ENCODE results near the gene ZNF346. TPM values are rescaled to one million over a fixed set of nuclear protein-coding genes. Genes with fewer than 3 reads are reported as not detected.
A peak's percentile ranks its signal among the peaks of the same experiment; 100 is the strongest.

The ZNF346 gene
- total RNA-seq, 2 donors from 2014 or later = 14.9 to 18.4 TPM

- ATAC-seq (no peak), DNase-seq (no peak)
- no peak overlapping the region for H3K4me3 Mint-ChIP-seq
- peak overlapping the region; percentile 89 for H3K27ac Mint-ChIP-seq
- H3K36me3 Mint-ChIP-seq (ENCODE audit: low read depth) = peaks cover 1% of the 10 kb centered on the region
- H3K27me3 Mint-ChIP-seq = no peaks in the 10 kb centered on the region
- peaks cover 41% of the 10 kb centered on the region for H3K4me1 Mint-ChIP-seq
- no peaks in the 10 kb centered on the region for H3K9me3 ChIP-seq (ENCODE audit: control insufficient read depth, low read length, poor library complexity, severe bottlenecking)
These were observed 107.9 kb downstream of the ZNF346 start for GRCh38 chr5:177130211-177131018.

Other genes starting within 250 kb of the ZNF346 start
- gene UNC5A, start 212.1 kb upstream of the ZNF346 start, total RNA-seq = not detected
- gene HK3, start 123.3 kb upstream of the ZNF346 start, total RNA-seq = 1 to 10 TPM; 1.2 to 4.6 TPM
- 10 to 100 TPM; 57.6 to 65.3 TPM for gene UIMC1, start 15.9 kb upstream of the ZNF346 start, total RNA-seq
- gene FGFR4, start 64.2 kb downstream of the ZNF346 start, total RNA-seq = 1 to 10 TPM; 1.4 to 3.8 TPM
- gene NSD1, start 111.1 kb downstream of the ZNF346 start, total RNA-seq = 100 to 1,000 TPM; 103 TPM

Data from T-helper 17 cell (primary cell).